Measurements from ENCODE around the gene ZNF800.

DNA sequence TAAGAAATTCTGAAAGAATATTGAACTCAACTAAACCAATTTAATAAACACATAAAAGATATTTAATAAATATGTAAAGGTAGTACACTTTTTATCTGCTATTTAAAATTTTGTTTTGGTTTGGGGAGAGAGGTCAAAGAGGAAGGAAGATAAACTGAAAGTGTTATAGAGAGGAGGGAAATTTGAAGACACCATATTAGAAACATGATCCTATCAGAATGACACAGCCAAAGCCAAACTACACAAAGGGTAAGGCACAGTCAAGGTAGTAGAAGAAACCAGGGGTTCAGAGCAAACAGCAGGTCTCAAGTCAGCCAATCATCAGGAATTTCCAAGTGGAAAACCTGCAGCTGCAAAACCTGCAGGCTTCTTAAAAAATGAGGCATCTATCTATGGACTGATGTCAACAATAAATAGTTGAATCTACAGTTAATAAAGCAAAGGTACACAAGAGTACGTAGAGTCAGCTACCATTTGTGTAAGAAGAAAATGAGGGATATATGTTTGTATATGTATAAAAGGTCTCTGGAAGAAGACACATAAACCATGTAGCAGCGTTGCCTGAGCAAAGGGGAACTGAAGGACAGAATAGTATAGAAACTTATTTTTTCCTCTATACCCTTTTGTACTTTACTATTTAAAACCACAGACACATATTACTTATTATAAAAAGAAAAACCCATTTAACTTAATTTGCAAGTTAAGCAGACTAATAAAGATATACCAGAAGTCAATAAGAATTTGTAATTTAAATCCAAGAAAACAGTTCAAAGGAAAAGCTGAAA lies 10.0 kb downstream of the ZNF800 start:
- TF ChIP-seq CTCF (optimal IDR thresholded peaks at IDR 0.05 in 1 of 3, IDR thresholded peaks at IDR 0.05 in 1 of 3, conservative IDR thresholded peaks at IDR 0.05 in 1 of 3; ENCODE audit: extremely low read depth in 1 of 3, insufficient read depth in 2 of 3, low read length in 3 of 3), result no peak
- no peak for TF ChIP-seq EZH2 (IDR thresholded peaks at IDR 0.05; ENCODE audit: low read length)
